HCT116 (cell line): ENCODE measurements around the gene CTTNBP2NL. TPM values are rescaled to one million over a fixed set of nuclear protein-coding genes. Genes with fewer than 3 reads are reported as not detected.

Experiments used
- ATAC-seq: fragments of 200-7000 bp; cut with Tn5 transposase; 2 replicates; pipeline ENCODE4 v1.9.1; 2020; ENCODE audit warnings: mild to moderate bottlenecking, moderate library complexity
- BruUV-seq: library from RNA; stranded (reverse); fragments of 400-500 nt; replicated peaks from 2 replicates; lab custom pipeline; 2021; lab: Mats Ljungman, UMichigan
- CTCF ChIA-PET: fragments of 300-600 bp; sonication (Branson Sonifier 250); formaldehyde crosslinking; loops from one replicate; lab custom pipeline; 2021; ENCODE audit warnings: antibody characterized with exemption; lab: Charles Lee
- POLR2A ChIA-PET: fragments of 300-600, 350-600 bp; sonication (Branson Sonifier 250); formaldehyde crosslinking; loops from one replicate; lab custom pipeline; 2021; ENCODE audit warnings: antibody characterized with exemption; lab: Charles Lee
- RAD21 ChIA-PET, 2 experiments: fragments of 300-600 bp; sonication (Branson Sonifier 250); formaldehyde crosslinking; loops; one replicate each; lab custom pipeline; 2023; ENCODE audit warnings: low total read pairs in 2 of 2; ENCODE audit not compliant: uncharacterized antibody in 2 of 2, unreplicated experiment in 2 of 2, low non-redundant PET in 1 of 2; lab: Charles Lee
- DNase-seq: peaks from one replicate; pipeline ENCODE4 v3.0.0-alpha.2; 2010; ENCODE audit warnings: low read depth, low spot score
- H2AFZ ChIP-seq: fragments of 200-600 bp; shearing (Covaris generic), sonication (generic); 2 replicates; pipeline ENCODE4 v1.6.1; 2017; ENCODE audit warnings: low read depth, mixed run types, mixed read lengths, antibody characterized with exemption, low read length; ENCODE audit not compliant: poor library complexity, severe bottlenecking
- H3K27ac ChIP-seq: 2 replicates; pipeline ENCODE4 v1.5.1; 2012; ENCODE audit warnings: low read depth, low read length
- H3K27me3 ChIP-seq: fragments of 200-600 bp; sonication (generic); 2 replicates; pipeline ENCODE4 v1.6.1; 2016; ENCODE audit warnings: mixed run types, low read length, mixed read lengths; ENCODE audit not compliant: insufficient read depth
- H3K36me3 ChIP-seq, 2 experiments: fragments of 200-500 bp in 1 of 2; fragments of 200-600 bp in 1 of 2; sonication (Bioruptor generic) in 1 of 2; sonication (generic) in 1 of 2; 2 replicates each; pipeline versions ENCODE4 v1.5.1 to v1.6.1; 2014 to 2016; ENCODE audit warnings: low read length in 2 of 2, inconsistent platforms in 1 of 2, mixed read lengths in 1 of 2, mixed run types in 1 of 2; ENCODE audit not compliant: insufficient read depth in 2 of 2, control insufficient read depth in 1 of 2
- H3K4me1 ChIP-seq, 2 experiments: fragments of 200-600 bp in 1 of 2; sonication (generic) in 1 of 2; 2 replicates each; pipeline versions ENCODE4 v1.5.1 to v1.6.1; 2012 to 2017; ENCODE audit warnings: low read length in 2 of 2, inconsistent platforms in 1 of 2, mild to moderate bottlenecking in 1 of 2, mixed read lengths in 1 of 2, mixed run types in 1 of 2, moderate library complexity in 1 of 2; ENCODE audit not compliant: insufficient read depth in 2 of 2, control insufficient read depth in 1 of 2
- H3K4me2 ChIP-seq: fragments of 200-600 bp; sonication (generic); 2 replicates; pipeline ENCODE4 v1.6.1; 2017; ENCODE audit warnings: mixed run types, low read length, mixed read lengths
- H3K4me3 ChIP-seq, 2 experiments: fragments of 200-600 bp in 1 of 2; sonication (generic) in 1 of 2; replicated peaks in 1 of 2; 2 replicates each; pipeline ENCODE4 v1.5.1; 2011 to 2016; ENCODE audit warnings: low read length in 2 of 2, control low read depth in 1 of 2, low read depth in 1 of 2, mild to moderate bottlenecking in 1 of 2, mixed read lengths in 1 of 2, mixed run types in 1 of 2
- H3K79me2 ChIP-seq: fragments of 200-600 bp; sonication (generic); 2 replicates; pipeline ENCODE4 v1.6.1; 2017; ENCODE audit warnings: mild to moderate bottlenecking, mixed run types, low read length, moderate library complexity, mixed read lengths; ENCODE audit not compliant: insufficient read depth
- H3K9ac ChIP-seq: fragments of 200-600 bp; sonication (generic); 2 replicates; pipeline ENCODE4 v1.6.1; 2016; ENCODE audit warnings: low read length, mixed read lengths
- H3K9me2 ChIP-seq: fragments of 200-600 bp; sonication (generic), shearing (Covaris generic); 2 replicates; pipeline ENCODE4 v1.6.1; 2017; ENCODE audit warnings: mixed run types, mild to moderate bottlenecking, moderate library complexity; ENCODE audit not compliant: insufficient read depth
- H3K9me3 ChIP-seq, 2 experiments: fragments of 200-500 bp in 1 of 2; fragments of 200-600 bp in 1 of 2; sonication (Bioruptor generic) in 1 of 2; sonication (generic) in 1 of 2; 2 replicates each; pipeline ENCODE4 v1.6.1; 2014 to 2017; ENCODE audit warnings: low read length in 2 of 2, mixed read lengths in 2 of 2, inconsistent platforms in 1 of 2, low read depth in 1 of 2, mild to moderate bottlenecking in 1 of 2, mixed run types in 1 of 2, moderate library complexity in 1 of 2; ENCODE audit not compliant: control insufficient read depth in 1 of 2, insufficient read depth in 1 of 2
- H4K20me1 ChIP-seq: fragments of 200-600 bp; sonication (generic), shearing (Covaris generic); 2 replicates; pipeline ENCODE4 v1.6.1; 2017; ENCODE audit warnings: mixed run types, mild to moderate bottlenecking, moderate library complexity; ENCODE audit not compliant: insufficient read depth
- CBX3 ChIP-seq: IDR thresholded peaks from 2 replicates; pipeline ENCODE4 v1.6.1; 2012; ENCODE audit warnings: low read depth
- CEBPB ChIP-seq: IDR thresholded peaks from 2 replicates; pipeline ENCODE4 v1.6.1; 2012; ENCODE audit warnings: low read depth
- ELF1 ChIP-seq: IDR thresholded peaks from 2 replicates; pipeline ENCODE4 v1.6.1; 2012; ENCODE audit warnings: low read depth, borderline replicate concordance
- EZH2phosphoT487 ChIP-seq: fragments of 200-600 bp; IDR thresholded peaks from 2 replicates; pipeline ENCODE4 v1.6.1; 2018; ENCODE audit warnings: antibody characterized with exemption, borderline replicate concordance
- RAD21 ChIP-seq: IDR thresholded peaks from 2 replicates; pipeline ENCODE4 v1.6.1; 2012; ENCODE audit warnings: low read depth, mild to moderate bottlenecking
- SIN3A ChIP-seq: IDR thresholded peaks from 2 replicates; pipeline ENCODE4 v1.6.1; 2012; ENCODE audit warnings: low read depth
- SP1 ChIP-seq: IDR thresholded peaks from 2 replicates; pipeline ENCODE4 v1.6.1; 2012; ENCODE audit warnings: low read depth
- TCF7L2 ChIP-seq: IDR thresholded peaks from 2 replicates; pipeline ENCODE4 v1.7.0; 2011; ENCODE audit warnings: borderline replicate concordance, inconsistent platforms; ENCODE audit not compliant: insufficient read depth, insufficient read length; ENCODE audit errors: extremely low read depth
- intact Hi-C: fragments of 100-400 bp; cut with micrococcal nuclease; formaldehyde crosslinking; loops from 2 replicates; pipeline ENCODE4 v1.10.0; 2022
- total RNA-seq: library from RNA; stranded (reverse); gene quantifications from one replicate; pipeline ENCODE4 v1.2.1, GENCODE V29; 2021; ENCODE audit not compliant: unreplicated experiment
- TF ChIP-seq, protein P1 (sequence below): IDR thresholded peaks from 2 replicates; pipeline ENCODE4 v1.6.1; 2012; ENCODE audit warnings: low read depth

Gene CTTNBP2NL
- total RNA-seq, 1 experiment from 2014 or later = 18.0 TPM

DNA sequence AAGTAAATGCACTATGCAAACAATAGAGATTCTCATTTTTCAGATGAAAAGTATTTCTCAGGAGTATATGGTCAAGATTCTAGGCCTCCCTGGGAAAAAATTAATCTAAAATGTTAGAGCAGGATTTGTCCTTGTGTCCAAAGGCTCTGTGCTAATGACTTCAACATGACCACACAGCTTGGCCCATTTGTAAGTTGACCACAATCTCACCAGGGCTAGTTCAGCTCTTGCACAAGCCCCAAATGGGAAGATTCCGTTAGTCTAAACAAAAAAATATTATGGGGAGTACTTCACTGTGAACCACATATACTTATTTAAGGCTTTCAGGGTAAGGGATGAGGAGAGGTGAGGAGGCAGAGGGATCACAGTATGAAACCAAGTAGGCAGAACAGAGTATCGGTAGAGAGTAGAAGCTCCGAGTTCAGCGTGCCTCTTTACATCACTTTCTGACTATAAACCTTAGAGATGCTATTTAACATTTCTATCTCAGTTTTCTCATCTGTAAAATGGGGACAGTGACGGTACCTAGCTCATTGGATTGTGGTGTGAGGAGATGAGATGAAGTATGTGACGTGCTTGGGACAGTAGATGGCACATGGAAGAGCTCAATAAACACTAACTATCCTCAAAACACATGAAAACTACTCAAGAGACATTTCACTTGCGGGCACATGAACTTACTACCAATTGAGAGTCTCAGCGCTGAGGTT is 37.8 kb upstream of the CTTNBP2NL start:
- H4K20me1 ChIP-seq = no peaks in the 10 kb centered on the region
- no peak for DNase-seq
- H3K4me1 ChIP-seq = no peaks in the 10 kb centered on the region
- H3K9ac ChIP-seq = no peak overlapping the region
- H3K27ac ChIP-seq = no peak overlapping the region
- no peaks in the 10 kb centered on the region for H3K36me3 ChIP-seq
- ChIA-PET RAD21 (interaction anchor here in 1 of 2 experiments (0.5 kb wide), 1 partner anchor 93 kb away, joined by 3 read pairs; no protein-coding TSS in a partner anchor), CTCF (interaction anchor here (1.4 to 3.0 kb wide), 6 partner anchors 12 to 444 kb away, joined by 3 to 19 read pairs (median 5); no protein-coding TSS in a partner anchor), POLR2A (no interaction called here)
- intact Hi-C loops = no loop called here
- no peak for ATAC-seq
- no peak overlapping the region for H3K4me2 ChIP-seq
- no peaks in the 10 kb centered on the region for H3K9me3 ChIP-seq
- TF ChIP-seq CEBPB = no peak
- TF ChIP-seq CBX3 = no peak
- no peak for TF ChIP-seq RAD21
- TF ChIP-seq SP1 = no peak
- no peak for TF ChIP-seq ELF1
- TF ChIP-seq EZH2phosphoT487 = no peak
- no peak for TF ChIP-seq TCF7L2
- TF ChIP-seq, protein P1, sequence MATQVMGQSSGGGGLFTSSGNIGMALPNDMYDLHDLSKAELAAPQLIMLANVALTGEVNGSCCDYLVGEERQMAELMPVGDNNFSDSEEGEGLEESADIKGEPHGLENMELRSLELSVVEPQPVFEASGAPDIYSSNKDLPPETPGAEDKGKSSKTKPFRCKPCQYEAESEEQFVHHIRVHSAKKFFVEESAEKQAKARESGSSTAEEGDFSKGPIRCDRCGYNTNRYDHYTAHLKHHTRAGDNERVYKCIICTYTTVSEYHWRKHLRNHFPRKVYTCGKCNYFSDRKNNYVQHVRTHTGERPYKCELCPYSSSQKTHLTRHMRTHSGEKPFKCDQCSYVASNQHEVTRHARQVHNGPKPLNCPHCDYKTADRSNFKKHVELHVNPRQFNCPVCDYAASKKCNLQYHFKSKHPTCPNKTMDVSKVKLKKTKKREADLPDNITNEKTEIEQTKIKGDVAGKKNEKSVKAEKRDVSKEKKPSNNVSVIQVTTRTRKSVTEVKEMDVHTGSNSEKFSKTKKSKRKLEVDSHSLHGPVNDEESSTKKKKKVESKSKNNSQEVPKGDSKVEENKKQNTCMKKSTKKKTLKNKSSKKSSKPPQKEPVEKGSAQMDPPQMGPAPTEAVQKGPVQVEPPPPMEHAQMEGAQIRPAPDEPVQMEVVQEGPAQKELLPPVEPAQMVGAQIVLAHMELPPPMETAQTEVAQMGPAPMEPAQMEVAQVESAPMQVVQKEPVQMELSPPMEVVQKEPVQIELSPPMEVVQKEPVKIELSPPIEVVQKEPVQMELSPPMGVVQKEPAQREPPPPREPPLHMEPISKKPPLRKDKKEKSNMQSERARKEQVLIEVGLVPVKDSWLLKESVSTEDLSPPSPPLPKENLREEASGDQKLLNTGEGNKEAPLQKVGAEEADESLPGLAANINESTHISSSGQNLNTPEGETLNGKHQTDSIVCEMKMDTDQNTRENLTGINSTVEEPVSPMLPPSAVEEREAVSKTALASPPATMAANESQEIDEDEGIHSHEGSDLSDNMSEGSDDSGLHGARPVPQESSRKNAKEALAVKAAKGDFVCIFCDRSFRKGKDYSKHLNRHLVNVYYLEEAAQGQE = no peak
- TF ChIP-seq SIN3A = no peak
- no peak overlapping the region for H2AFZ ChIP-seq
- no TSS peak for BruUV-seq
- no peak overlapping the region for H3K4me3 ChIP-seq
- H3K9me2 ChIP-seq = no peaks in the 10 kb centered on the region
- H3K79me2 ChIP-seq = no peaks in the 10 kb centered on the region
- peaks cover 26% of the 10 kb centered on the region for H3K27me3 ChIP-seq
